ENCODE measurements around the gene ZBTB25. TPM values are rescaled to one million over a fixed set of nuclear protein-coding genes. Genes with fewer than 3 reads are reported as not detected.

ZBTB25 gene
- total RNA-seq, 4 donors from 2014 or later = 6.9 to 13.7 (median 10.4) TPM

- DNase-seq (no peak), ATAC-seq (no peak)
- H3K9me3 ChIP-seq = no peaks in the 10 kb centered on the region
- no peaks in the 10 kb centered on the region for H3K27me3 ChIP-seq
- intact Hi-C loops (cut with DNase I; ENCODE audit: low total_unique reads) (no loop called here), in situ Hi-C loops (cut with MboI; ENCODE audit: low sequenced_read_pairs in 4 of 4) (loop anchor here in 1 of 4 donors (25.0 kb wide), 1 partner anchor 197 kb away; no protein-coding TSS in a partner anchor)
- peaks cover 0 to 81% of the 10 kb centered on the region in 2 donors for H3K36me3 ChIP-seq
- TF ChIP-seq CTCF (IDR thresholded peaks at IDR 0.05 in 4 of 5, conservative IDR thresholded peaks at IDR 0.05 in 1 of 5) (no peak), POLR2A (IDR thresholded peaks at IDR 0.05) (no peak)
- H3K4me3 ChIP-seq = no peak overlapping the region
- no peaks in the 10 kb centered on the region for H3K4me1 ChIP-seq
- H3K27ac ChIP-seq = no peak overlapping the region
These were observed 63.1 kb downstream of the ZBTB25 start for GRCh38 chr14:64440494-64440893.

- no peaks in the 10 kb centered on the region for H3K9me3 ChIP-seq
- no peak for DNase-seq
- no peaks in the 10 kb centered on the region for H3K27me3 ChIP-seq
- no peak for TF ChIP-seq POLR2A (IDR thresholded peaks at IDR 0.05)
- TF ChIP-seq CTCF (IDR thresholded peaks at IDR 0.05 in 4 of 5, conservative IDR thresholded peaks at IDR 0.05 in 1 of 5) = no peak
- no peak overlapping the region for H3K27ac ChIP-seq
- peaks cover 0 to 83% of the 10 kb centered on the region in 2 donors for H3K36me3 ChIP-seq
- ATAC-seq = no peak
- H3K4me1 ChIP-seq = no peaks in the 10 kb centered on the region
- intact Hi-C loops (cut with DNase I; ENCODE audit: low total_unique reads) (no loop called here), in situ Hi-C loops (cut with MboI; ENCODE audit: low sequenced_read_pairs in 4 of 4) (loop anchor here in 2 of 4 donors (10.0 to 25.0 kb wide), 2 partner anchors 196 to 198 kb away; no protein-coding TSS in a partner anchor)
- H3K4me3 ChIP-seq = no peak overlapping the region
These were observed 64.5 kb downstream of the ZBTB25 start for GRCh38 chr14:64439141-64439540.

DNA sequence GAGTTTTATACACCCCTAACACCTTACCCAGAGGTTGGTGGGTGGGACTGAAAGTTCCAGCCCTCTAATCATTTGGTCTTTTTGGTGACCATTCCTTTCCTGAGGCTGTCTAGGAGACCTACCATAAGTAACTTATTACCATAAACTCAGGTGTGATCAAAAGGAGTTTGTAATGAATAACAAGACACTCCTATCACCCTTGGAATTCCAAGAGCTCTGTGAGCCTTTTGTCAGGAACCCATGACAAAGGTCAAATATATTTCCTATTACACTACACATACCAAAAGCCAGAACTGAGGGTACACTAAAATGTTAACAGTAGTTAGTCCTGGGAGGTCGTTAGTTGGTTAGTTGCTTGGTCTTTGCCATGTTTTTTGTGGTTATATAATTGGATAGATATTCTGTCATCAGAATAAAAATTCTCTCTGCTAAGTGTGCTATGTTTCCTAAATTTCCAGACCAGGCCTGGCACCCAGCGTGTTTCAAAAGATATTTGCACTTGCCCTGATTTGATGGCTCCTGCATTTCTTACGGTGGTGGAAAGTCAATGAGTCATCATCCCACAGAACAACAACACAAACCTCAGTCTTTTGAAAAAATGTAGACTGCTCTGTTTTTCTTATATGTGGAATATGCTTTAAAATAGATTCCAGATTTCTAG is 65.3 kb downstream of the ZBTB25 start:
- Histone ChIP-seq H3K36me3 (peaks cover 0 to 77% of the 10 kb centered on the region in 2 donors), H3K4me3 (no peak overlapping the region), H3K4me1 (no peaks in the 10 kb centered on the region), H3K9me3 (no peaks in the 10 kb centered on the region), H3K27ac (no peak overlapping the region), H3K27me3 (no peaks in the 10 kb centered on the region)
- TF ChIP-seq POLR2A (IDR thresholded peaks at IDR 0.05) = no peak
- TF ChIP-seq CTCF (IDR thresholded peaks at IDR 0.05 in 4 of 5, conservative IDR thresholded peaks at IDR 0.05 in 1 of 5) = no peak
- DNase-seq (no peak), ATAC-seq (no peak)
- intact Hi-C loops (cut with DNase I; ENCODE audit: low total_unique reads) (no loop called here), in situ Hi-C loops (cut with MboI; ENCODE audit: low sequenced_read_pairs in 4 of 4) (loop anchor here in 2 of 4 donors (10.0 to 25.0 kb wide), 2 partner anchors 196 to 199 kb away; no protein-coding TSS in a partner anchor)

GRCh38 chr14:64434528-64434927 is 69.1 kb downstream of the ZBTB25 start:
- ATAC-seq (no peak), DNase-seq (no peak)
- H3K27ac ChIP-seq = no peak overlapping the region
- H3K36me3 ChIP-seq = peaks cover 0 to 64% of the 10 kb centered on the region in 2 donors
- TF ChIP-seq POLR2A (IDR thresholded peaks at IDR 0.05) (no peak), CTCF (IDR thresholded peaks at IDR 0.05 in 4 of 5, conservative IDR thresholded peaks at IDR 0.05 in 1 of 5) (no peak)
- peaks cover 3 to 4% of the 10 kb centered on the region in 2 donors for H3K4me1 ChIP-seq
- H3K9me3 ChIP-seq = no peaks in the 10 kb centered on the region
- intact Hi-C loops (cut with DNase I; ENCODE audit: low total_unique reads) (loop anchor here (5.0 kb wide), 2 partner anchors 43 to 203 kb away; no protein-coding TSS in a partner anchor), in situ Hi-C loops (cut with MboI; ENCODE audit: low sequenced_read_pairs in 4 of 4) (loop anchor here in 2 of 4 donors (10.0 to 25.0 kb wide), 2 partner anchors 200 to 203 kb away; no protein-coding TSS in a partner anchor)
- no peaks in the 10 kb centered on the region for H3K27me3 ChIP-seq
- H3K4me3 ChIP-seq = no peak overlapping the region
